Measurements from ENCODE around the gene USP24.

USP24 gene

DNA sequence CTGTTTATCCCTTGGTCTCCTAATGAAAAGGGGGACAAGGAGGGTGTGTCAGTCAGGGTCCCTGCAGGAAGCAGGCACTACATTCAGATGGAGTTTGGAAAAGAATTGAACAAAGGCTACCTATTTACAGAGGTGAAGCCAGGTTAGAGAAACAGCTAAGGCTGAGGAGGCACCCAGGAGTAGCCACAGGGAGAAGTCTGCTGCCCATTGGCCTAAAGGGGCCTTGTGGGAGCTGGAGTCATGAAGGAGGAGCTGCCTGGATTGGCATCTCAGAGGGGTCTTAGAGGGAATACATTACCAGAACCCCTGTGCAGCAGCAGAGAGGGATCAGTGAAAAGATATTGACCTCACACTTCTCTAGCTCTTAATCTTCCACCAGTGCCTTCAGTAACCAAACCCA lies 31.2 kb upstream of the USP24 start:
- no peak overlapping the region for H3K27ac ChIP-seq
- in situ Hi-C loops (cut with HindIII; ENCODE audit: low pct_ligation_motif_present, low sequenced_read_pairs), result no loop called here
- TF ChIP-seq, protein P1, sequence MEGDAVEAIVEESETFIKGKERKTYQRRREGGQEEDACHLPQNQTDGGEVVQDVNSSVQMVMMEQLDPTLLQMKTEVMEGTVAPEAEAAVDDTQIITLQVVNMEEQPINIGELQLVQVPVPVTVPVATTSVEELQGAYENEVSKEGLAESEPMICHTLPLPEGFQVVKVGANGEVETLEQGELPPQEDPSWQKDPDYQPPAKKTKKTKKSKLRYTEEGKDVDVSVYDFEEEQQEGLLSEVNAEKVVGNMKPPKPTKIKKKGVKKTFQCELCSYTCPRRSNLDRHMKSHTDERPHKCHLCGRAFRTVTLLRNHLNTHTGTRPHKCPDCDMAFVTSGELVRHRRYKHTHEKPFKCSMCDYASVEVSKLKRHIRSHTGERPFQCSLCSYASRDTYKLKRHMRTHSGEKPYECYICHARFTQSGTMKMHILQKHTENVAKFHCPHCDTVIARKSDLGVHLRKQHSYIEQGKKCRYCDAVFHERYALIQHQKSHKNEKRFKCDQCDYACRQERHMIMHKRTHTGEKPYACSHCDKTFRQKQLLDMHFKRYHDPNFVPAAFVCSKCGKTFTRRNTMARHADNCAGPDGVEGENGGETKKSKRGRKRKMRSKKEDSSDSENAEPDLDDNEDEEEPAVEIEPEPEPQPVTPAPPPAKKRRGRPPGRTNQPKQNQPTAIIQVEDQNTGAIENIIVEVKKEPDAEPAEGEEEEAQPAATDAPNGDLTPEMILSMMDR (IDR thresholded peaks at IDR 0.05; ENCODE audit: low read depth, low read length, missing control alignments), result no peak
- H3K4me3 ChIP-seq (ENCODE audit: low read depth, low read length), result no peak overlapping the region
- no peak for DNase-seq
- H3K36me3 ChIP-seq (replicated peaks), result no peaks in the 10 kb centered on the region
- H3K27me3 ChIP-seq (replicated peaks), result no peaks in the 10 kb centered on the region

DNA sequence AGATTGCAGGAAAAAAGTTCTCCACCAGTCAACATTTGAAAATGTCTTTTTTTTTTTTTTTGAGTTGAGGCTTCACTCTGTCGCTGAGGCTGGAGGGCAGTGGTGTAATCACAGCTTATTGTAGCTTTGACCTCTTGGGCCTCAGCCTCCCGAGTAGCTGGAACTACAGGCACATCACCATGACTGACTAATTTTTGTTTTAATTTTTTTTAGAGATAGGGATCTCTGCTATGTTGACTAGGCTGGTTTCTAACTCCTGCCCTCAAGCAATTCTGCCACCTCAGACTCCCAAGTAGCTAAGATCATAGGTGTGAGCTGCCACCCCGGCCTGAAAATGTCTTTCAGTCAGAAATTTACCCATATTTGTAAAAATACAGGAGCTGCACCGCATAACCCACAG lies 30.6 kb upstream of the USP24 start:
- no peaks in the 10 kb centered on the region for H3K36me3 ChIP-seq (replicated peaks)
- in situ Hi-C loops (cut with HindIII; ENCODE audit: low pct_ligation_motif_present, low sequenced_read_pairs), result no loop called here
- no peak overlapping the region for H3K4me3 ChIP-seq (ENCODE audit: low read depth, low read length)
- no peak overlapping the region for H3K27ac ChIP-seq
- TF ChIP-seq, protein P1 (IDR thresholded peaks at IDR 0.05; ENCODE audit: low read depth, low read length, missing control alignments), result no peak
- H3K27me3 ChIP-seq (replicated peaks), result no peaks in the 10 kb centered on the region
- DNase-seq, result no peak

DNA sequence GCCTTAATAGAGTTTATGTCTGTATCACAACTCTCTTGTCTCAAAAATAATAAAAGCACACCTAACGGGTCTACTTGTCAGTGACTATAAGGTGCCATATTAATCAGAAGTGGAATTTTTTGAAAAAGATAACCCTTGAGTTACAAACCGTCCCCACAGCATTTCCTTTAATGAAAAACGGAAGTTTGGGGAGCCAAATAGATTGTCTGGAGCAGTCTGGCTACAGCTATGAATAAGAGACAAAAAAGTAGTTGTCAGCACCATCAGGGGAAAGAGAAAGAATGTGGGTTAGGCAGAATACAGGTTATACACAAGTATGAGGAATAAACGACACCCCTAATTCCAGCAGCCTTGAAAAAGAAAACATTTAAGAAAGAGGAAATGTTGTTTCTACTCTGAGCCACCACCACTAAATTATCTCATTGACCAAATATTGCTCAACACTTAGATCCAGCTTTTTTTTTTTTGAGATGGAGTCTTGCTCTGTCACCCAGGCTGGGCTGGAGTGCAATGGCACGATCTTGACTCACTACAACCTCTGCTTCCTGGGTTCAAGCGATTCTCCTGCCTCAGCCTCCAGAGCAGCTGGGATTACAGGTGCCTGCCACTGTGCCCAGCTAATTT lies 29.4 kb upstream of the USP24 start:
- DNase-seq, result no peak
- in situ Hi-C loops (cut with HindIII; ENCODE audit: low pct_ligation_motif_present, low sequenced_read_pairs), result no loop called here
- Histone ChIP-seq H3K4me3 (ENCODE audit: low read depth, low read length) (no peak overlapping the region), H3K27ac (no peak overlapping the region), H3K27me3 (replicated peaks) (no peaks in the 10 kb centered on the region), H3K36me3 (replicated peaks) (no peaks in the 10 kb centered on the region)
- TF ChIP-seq, protein P1 (IDR thresholded peaks at IDR 0.05; ENCODE audit: low read depth, low read length, missing control alignments), result no peak

DNA sequence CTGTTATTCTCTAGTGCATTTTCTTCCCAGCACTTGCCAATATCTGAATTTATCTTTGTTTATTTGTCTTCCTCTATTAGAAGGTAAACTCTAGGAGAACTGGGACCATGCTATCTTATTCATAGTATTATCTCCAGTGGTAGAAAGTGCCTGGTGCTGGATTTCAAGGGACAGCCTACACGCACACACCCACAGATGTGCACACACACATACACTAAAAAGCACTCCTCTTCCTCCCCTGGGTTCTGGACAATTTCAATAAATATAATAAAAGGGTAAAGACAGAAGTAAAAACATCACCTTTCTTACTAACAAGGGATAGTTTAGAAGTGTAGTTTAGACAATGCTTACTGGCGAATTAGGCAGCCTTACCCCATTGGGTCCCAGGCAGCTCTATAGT lies 28.5 kb upstream of the USP24 start:
- no peak overlapping the region for H3K4me3 ChIP-seq (ENCODE audit: low read depth, low read length)
- TF ChIP-seq, protein P1 (IDR thresholded peaks at IDR 0.05; ENCODE audit: low read depth, low read length, missing control alignments), result no peak

DNA sequence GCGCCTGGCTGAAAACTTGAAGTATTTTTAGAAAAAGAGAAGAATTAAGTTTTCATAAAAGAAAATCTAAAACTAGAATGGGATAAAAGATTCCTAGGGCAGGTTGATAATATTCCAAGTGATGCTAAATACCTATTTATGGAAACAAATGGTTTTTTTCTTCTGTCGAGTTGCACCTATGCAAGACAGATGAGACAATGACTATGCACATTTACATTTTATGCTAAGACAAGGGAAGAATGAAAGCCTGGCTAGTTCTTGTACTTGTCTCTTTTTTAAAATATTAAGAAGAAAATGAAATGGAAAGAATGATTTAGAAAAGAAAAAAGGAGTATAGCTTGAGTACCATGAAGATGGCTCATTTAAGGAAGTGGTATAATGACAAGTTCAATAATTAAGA lies 24.4 kb upstream of the USP24 start:
- DNase-seq, result no peak
- in situ Hi-C loops (cut with HindIII; ENCODE audit: low pct_ligation_motif_present, low sequenced_read_pairs), result no loop called here

More for the DNA sequence above, 28.5 kb upstream of the USP24 start:
- no peak for DNase-seq
- Histone ChIP-seq H3K27me3 (replicated peaks) (no peaks in the 10 kb centered on the region), H3K27ac (no peak overlapping the region), H3K36me3 (replicated peaks) (no peaks in the 10 kb centered on the region)
- in situ Hi-C loops (cut with HindIII; ENCODE audit: low pct_ligation_motif_present, low sequenced_read_pairs), result no loop called here

More for the DNA sequence above, 24.4 kb upstream of the USP24 start:
- TF ChIP-seq, protein P1 (IDR thresholded peaks at IDR 0.05; ENCODE audit: low read depth, low read length, missing control alignments), result no peak
- H3K36me3 ChIP-seq (replicated peaks), result no peaks in the 10 kb centered on the region
- H3K27me3 ChIP-seq (replicated peaks), result no peaks in the 10 kb centered on the region
- no peak overlapping the region for H3K27ac ChIP-seq
- no peak overlapping the region for H3K4me3 ChIP-seq (ENCODE audit: low read depth, low read length)

Data from brain microvascular endothelial cell (primary cell).